ENCODE data around the gene FNIP2.
"Not testable (repeated sequence)": the region's sequence is repeated elsewhere in the genome, so short reads cannot be mapped to it uniquely, and the experiment has no call there.

GRCh38 chr4:158828151-158828550 is 59.3 kb downstream of the FNIP2 start:
- not testable (repeated sequence) for TF ChIP-seq CTCF (conservative IDR thresholded peaks at IDR 0.05; ENCODE audit: low read length); EZH2phosphoT487 (IDR thresholded peaks at IDR 0.05; ENCODE audit: borderline replicate concordance)
